Stimulated activated CD8-positive, alpha-beta memory T cell treated with anti-CD3 and anti-CD28 coated beads, Interleukin-15, amount 100 ng/mL, for 1 hour (primary cell): ENCODE data around the gene USP43.
"Not testable (repeated sequence)": the region's sequence is repeated elsewhere in the genome, so short reads cannot be mapped to it uniquely, and the experiment has no call there.

Source experiments
- DNase-seq: peaks from one replicate; pipeline ENCODE4 v3.0.0-alpha.2; 2020; ENCODE audit warnings: low read depth

The USP43 gene, protein sequence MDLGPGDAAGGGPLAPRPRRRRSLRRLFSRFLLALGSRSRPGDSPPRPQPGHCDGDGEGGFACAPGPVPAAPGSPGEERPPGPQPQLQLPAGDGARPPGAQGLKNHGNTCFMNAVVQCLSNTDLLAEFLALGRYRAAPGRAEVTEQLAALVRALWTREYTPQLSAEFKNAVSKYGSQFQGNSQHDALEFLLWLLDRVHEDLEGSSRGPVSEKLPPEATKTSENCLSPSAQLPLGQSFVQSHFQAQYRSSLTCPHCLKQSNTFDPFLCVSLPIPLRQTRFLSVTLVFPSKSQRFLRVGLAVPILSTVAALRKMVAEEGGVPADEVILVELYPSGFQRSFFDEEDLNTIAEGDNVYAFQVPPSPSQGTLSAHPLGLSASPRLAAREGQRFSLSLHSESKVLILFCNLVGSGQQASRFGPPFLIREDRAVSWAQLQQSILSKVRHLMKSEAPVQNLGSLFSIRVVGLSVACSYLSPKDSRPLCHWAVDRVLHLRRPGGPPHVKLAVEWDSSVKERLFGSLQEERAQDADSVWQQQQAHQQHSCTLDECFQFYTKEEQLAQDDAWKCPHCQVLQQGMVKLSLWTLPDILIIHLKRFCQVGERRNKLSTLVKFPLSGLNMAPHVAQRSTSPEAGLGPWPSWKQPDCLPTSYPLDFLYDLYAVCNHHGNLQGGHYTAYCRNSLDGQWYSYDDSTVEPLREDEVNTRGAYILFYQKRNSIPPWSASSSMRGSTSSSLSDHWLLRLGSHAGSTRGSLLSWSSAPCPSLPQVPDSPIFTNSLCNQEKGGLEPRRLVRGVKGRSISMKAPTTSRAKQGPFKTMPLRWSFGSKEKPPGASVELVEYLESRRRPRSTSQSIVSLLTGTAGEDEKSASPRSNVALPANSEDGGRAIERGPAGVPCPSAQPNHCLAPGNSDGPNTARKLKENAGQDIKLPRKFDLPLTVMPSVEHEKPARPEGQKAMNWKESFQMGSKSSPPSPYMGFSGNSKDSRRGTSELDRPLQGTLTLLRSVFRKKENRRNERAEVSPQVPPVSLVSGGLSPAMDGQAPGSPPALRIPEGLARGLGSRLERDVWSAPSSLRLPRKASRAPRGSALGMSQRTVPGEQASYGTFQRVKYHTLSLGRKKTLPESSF

DNA sequence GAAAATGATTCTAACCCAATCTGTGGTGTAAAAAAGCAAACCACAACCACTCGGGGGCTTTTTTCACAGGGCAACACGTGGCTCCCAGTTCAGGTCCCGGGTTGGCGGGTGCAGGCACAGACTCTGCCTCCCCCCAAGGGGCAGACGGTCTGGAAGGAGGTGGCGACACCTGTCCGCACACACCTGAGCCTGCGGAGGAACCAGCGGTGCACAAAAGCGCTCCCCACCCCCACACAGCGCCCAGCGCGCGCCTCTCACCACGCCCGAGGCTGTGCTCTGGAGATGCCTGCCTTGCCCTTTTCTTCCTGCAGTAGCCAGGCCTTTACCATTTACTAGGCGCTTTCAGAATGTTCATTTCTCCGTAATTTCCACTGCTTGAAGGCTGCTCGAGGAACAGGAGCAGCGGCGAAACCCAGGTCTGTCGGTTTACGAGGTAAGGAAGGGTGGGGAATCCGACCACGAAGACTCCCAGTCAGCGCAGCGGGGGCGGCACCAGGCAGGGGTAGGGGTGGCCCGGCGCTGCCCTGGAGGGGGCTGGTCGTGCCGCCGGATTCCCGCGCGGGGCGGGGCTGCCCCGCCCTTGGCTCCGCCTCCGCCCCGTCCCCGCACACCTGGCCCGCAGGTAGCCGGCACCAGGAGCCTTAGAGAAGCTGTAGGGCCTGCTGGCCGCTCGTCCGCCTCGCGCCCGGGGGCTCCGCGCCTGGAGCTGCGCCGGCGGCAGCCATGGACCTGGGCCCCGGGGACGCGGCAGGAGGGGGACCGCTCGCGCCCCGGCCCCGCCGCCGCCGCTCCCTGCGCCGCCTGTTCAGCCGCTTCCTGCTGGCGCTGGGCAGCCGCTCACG, at the start of gene USP43:
TSS of gene USP43 (plus strand) at position 608 of the 842 bp plus-strand sequence. CDS start at position 724, 116 bp downstream.
- DNase-seq = no peak

DNA sequence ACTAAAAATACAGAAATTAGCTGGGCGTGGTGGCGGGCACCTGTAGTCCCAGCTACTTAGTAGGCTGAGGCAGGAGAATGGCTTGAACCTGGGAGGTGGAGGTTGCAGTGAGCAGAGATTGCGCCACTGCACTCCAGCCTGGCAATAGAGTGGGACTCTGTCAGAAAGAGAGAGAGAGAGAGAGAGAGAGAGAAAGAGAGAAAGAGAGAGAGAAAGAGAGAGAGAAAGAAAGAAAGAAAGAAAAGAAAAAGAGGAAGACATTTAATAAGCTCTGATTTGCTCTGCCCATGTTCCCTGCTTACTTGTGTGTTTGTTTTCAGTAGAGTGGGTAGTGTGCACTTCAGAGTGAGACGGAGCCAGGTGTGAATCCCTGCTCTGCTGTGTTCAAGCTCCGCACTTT, 47.7 kb upstream of the USP43 start:
- DNase-seq = not testable (repeated sequence)

DNA sequence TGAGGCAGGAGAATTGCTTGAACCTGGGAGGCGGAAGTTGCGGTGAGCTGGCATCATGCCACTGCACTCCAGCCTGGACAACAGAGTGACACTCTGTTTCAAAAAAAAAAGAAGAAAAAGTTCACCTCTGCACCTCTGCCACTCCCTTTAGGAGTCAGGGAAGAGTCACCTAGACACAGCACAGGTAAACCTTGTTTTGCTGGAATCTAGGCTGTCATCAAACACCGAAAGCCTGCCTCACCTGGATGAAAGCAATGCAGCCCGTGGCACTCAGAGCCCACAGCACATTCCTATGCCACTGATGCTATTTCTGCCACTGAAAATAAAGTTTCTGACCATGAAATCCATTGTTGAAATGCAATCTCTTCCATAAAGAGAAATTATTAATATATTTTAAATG, 46.7 kb upstream of the USP43 start:
- no peak for DNase-seq

DNA sequence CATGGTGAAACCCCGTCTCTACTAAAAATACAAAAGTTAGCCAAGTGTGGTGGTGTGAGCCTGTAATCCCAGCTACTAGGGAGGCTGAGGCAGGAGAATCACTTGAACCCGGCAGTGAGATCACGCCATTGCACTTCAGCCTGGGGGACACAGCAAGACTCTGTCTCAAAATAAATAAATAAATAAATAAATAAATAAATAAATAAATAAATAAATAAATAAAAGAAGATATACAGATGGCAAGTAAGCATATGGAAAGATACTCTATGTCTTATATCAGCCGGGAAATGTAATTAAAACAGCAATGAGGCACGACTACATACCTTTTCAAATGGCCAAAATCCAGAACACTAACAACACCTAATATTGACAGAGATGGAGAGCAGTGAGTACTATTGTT, 40.7 kb upstream of the USP43 start:
- not testable (repeated sequence) for DNase-seq

DNA sequence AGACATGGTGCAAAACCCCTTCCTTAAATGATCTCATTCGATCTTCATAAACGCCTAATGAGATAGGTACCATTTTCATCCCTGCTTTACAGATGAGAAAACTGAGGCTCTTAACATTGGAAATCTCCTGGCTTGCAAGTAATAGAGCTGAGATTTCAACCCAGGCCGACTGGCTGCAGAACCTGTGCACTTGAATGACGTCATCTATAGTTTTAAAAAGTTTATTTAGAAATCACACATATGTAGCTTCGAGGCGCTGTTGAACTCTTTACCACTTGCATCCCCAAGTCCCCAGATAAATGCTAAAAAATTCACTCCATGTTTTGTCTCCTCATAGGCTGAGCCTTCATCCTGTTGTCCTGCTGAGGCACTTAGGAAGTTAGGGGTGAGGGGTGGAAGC, 38.9 kb upstream of the USP43 start:
- DNase-seq = no peak

DNA sequence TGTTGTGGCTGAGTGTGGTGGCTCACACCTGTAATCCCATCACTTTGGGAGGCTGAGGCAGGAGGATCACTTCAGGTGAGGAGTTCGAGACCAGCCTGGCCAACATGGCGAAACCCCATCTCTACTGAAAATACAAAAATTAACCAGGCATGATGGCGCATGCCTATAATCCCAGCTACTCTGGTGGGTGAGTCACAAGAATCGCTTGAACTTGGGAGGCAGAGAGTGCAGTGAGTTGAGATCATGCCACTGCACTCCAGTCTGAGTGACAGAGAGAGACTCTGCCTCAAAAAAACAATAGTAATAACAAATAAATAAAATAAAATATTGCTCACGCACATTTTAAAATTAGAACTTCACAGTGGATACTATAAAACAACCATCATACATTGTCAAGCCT, 38.3 kb upstream of the USP43 start:
- not testable (repeated sequence) for DNase-seq

DNA sequence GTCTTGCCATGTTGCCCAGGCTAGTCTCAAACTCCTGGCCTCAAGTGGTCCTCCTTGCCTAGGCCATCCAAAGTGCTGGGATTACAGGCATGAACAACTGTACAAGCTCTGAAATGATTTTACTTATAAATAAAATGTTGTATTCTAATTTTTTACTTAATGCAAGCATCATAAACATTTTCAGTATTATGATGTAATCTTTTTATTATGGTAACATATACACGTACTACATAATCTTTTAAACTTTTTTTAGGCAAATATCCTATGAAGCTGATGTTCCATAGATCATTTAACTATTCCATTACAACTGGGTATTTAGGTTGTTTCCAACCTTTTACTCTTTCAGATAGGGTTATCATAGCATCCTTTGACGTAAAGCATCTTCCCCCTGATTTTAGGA, 33.8 kb upstream of the USP43 start:
- DNase-seq = no peak

DNA sequence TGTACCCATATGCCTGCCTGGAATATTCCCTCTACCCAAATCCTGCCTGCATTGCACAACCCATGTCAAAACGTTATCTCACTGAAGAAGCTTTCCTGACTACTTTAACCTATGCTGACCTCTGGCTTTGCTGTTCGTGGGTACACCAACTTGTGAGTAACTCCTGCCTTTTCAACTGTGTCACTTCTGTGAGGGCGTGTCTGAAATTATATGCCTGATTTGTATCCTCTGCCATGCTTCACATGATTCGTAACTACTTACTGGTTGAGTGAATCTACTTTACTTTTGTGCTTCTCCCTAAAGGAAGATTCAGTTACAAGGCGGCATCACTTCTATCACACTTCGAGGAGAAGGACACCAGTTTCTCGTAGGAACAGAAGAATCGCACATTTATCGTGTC, 33.3 kb upstream of the USP43 start:
- DNase-seq = no peak

DNA sequence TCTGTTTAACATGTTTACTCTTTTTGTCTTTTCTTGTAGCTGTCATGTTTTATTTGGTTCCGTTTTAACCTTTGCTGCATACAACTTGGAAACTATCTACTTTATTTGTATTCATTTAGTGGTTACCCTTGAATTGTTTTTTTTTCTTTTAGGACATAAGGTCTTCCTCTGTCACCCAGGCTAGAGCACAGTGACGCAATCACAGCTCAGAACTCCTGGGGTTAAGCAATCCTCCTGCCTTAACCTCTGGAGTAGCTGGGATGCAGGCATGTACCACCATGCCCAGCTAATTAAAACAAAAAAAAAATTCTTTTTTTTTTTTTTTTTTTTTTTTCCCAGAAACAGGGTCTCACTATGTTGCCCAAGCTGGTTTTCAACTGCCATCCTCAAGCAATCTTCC, 29.8 kb upstream of the USP43 start:
- DNase-seq = no peak

DNA sequence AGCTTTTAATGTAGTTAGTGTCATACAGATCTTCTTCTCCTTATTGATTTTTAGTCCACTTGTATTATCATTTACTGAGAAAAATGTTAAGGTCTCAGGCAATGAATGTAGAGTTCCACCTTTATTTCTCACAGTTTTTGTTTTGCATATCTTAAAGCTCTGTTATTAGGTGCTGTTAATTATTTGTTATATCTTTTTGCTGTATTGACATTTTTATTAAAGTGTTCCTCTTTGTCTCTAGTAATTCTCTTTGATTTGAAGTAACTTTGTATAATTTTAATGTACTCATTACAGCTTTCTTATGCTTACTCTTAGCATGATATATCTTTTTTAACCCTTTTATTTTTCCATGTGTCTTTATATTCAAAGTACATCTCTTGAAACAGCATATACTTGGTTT, 22.4 kb upstream of the USP43 start:
- no peak for DNase-seq

DNA sequence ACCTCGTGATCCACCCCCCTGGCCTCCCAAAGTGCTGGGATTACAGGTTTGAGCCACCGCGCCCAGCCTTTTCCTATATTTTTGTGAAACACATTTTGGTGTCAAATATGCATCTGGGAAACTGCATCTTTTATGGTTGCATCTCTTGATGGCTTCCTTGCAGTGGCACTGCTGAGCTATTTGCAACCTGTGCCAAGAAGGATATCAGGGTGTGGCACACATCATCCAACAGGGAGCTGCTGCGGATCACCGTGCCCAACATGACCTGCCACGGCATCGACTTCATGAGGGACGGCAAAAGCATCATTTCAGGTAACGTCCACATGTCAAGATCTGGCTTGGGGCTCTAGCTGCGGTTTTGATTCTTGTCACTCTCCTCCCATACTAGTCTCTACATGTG, 16.8 kb upstream of the USP43 start:
- no peak for DNase-seq

DNA sequence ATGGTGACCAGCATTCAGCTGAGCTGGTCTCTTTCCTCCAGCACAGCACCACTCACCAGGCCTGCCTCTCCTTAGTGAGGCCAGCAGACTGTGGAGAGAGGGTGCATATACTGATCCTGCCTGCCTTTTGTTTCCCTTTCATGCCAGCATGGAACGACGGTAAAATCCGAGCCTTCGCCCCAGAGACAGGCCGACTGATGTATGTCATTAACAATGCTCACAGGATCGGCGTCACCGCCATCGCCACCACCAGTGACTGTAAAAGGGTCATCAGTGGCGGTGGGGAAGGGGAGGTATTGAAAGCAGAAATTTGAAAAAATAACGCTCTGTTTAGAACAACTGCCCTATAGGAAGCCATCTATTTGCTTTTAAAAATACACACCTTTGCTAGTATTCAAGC, 12.6 kb upstream of the USP43 start:
- no peak for DNase-seq

DNA sequence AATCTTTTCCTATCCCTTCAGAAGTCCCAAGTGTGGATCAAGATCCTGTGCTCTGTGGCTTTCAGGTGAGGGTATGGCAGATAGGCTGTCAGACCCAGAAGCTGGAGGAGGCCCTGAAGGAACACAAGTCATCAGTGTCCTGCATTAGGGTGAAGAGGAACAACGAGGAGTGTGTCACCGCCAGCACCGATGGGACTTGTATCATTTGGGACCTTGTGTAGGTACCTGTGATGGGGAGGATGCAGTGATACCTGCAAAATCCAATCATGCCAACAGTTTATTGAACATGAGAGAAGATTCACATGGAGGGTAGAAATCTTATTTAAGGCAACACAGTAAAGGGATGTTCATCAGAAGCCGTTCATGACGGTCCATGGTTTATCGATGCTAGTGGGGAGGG, 10.0 kb upstream of the USP43 start:
- no peak for DNase-seq

DNA sequence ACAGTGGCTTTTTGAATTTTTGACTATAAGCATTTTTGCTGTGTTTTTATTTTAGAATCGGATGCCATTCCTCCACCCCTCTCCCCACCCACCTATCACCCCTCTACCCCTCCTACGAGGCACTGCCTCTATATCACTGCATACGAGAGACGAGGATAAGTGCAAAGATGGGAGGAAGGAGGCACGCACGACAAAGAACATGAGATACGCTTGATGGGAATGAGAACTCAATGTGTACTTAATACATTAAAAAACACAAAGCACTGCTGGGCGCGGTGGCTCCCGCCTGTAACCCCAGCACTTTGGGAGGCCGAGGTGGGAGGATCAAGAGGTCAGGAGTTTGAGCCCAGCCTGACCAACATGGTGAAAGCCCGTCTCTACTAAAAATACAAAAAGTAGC, 8.8 kb upstream of the USP43 start:
- no peak for DNase-seq

DNA sequence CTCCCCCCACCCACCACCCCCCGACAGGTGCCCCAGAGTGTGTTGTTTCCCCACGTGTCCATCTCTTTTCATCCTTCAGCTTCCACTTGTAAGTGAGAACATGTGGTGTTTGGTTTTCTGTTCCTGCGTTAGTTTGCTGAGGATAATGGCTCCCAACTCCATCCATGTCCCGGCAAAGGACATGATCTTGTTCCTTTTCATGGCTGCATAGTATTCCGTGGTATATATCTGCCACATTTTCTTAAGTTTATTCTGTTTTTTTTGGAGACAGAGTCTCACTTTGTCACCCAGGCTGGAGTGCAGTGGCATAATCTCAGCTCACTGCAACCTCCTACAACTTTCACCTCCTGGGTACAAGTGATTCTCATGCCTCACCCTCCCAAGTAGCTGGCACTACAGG, 4.9 kb upstream of the USP43 start:
- DNase-seq = not testable (repeated sequence)

DNA sequence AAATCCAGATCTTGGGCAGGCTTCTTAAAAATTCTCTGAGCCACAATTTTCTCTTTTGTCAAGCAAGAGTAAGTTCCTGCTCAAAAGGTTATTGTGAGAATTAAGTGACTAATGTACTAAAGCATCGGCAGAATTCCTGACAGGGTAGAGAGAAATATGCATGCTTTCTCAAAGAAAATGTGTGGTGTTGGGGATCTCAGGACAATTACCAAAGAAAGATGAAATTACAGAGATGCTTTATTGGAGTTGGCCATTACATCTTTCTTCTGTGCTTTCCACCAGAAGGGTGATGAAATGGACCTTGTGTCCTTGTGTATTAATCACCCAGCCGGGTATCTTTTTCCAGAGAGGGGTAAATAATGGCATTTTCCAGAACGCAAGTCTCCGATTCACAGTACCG, 1.7 kb upstream of the USP43 start:
- DNase-seq = no peak

DNA sequence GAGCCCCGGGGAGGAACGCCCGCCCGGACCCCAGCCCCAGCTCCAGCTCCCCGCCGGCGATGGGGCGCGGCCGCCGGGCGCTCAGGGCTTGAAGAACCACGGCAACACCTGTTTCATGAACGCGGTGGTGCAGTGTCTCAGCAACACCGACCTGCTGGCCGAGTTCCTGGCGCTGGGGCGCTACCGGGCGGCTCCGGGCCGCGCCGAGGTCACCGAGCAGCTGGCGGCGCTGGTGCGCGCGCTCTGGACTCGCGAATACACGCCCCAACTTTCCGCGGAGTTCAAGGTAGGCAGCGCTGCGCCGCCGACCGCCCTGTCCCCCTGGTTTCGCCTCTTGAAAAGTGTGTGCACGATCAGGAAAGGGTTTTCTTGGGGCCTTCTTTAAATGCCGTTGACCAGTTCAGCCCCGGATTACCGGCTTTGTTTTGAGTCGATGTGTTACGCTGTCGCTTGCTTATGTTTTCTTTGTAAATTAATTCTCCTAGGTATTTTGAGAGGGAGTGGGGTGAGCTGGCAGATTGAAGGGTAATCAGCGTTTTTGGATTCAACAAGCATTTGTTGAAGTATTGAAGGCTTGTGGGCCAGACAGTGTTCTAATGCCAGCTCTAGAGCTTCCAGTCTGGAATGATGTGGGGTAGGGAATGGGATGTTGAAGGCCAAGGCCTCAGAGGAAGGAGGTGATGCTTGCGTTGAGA, 681 bp downstream of the USP43 start:
- no peak for DNase-seq

DNA sequence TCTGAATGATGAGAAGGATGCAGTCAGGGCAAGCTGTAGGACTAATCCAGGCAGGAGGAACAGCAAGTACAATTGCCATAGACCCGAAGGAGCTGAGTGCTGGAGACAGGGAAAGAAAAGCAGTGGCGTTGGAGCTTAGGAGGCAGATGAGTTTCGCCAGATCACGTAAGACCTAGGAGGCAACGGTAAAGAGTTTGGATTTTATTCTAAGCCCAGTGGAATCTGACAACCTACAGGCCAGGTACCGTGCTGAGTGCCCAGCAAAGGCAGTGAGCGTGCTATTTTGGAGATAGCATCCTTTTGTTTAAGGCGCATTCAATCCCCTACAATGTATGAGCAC, 1.2 kb downstream of the USP43 start:
- DNase-seq = no peak

DNA sequence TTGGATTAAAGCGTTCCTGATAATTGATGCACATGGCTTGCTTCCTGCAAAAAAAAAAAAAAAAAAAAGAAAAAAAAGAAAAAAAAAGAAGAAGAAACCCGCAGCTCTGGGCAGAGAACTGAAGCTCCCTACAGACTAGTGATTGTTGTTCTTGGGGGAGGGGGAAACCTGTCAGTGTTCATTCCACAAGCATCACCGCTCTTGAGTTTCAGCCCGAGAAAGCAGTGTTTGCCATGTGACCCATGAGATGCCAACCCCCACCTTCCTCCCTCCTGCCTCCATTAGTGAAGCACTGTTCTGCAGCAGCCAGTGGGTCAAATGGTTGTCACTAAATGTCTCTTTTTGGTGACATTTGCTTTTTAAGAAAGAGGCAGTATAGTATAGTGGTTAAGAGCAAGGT, 1.7 kb downstream of the USP43 start:
- no peak for DNase-seq

DNA sequence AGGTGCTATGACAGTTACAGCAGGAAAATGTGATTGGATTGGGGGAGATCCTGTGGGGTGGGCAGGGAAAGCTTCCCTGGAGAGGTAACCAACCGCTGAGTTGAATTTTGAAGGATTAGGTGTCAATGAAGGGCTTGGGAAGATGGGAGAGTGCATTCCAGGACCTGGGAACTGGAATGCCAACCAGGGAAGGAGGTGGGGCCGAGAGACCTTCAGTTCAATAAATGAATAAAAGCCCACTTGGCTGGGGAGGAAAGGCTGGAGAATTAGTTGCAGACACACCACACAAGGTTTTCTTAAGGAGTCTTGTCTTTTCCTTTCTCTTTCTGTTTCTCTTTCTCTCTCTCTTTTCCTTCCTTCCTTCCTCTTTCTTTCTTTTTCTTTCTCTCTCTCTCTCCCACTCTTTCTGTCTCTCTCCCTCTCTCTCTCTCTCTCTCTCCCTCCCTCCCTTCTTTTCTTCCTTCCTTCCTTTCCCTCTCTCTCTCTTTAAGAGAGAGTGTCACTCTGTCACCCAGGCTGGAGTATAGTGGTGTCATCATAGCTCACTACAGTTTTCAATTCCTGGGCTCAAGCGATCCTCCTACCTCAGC, 3.3 kb downstream of the USP43 start:
- no peak for DNase-seq

DNA sequence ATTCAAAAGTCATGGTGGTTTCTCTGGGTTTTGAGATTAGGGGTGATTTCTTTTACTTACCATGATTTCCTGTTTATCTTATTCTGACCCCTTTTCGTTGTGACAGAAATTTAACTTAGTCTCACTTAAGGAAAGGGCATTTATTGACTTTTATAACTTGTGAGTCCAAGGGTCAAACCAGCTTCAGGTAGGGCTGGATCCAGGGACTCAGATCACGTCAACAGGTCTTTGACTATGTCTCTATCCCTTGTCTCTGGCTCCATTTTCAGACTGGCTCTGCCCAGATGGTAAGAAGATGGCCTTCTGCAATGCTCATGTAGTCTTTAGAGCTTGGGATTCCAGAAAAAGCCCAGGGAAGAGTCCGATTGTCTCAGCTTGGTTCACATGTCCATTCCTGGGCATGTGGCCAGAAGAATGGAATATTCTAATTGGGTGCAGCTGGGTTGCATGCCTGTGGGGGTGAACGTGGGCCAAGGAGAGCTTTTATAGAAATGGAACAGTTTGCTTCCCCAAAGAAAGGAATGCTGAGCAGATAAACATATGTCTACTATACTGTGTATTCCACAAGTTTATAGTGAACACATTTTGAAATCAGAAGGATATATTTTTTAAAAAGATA, 13.4 kb downstream of the USP43 start:
- DNase-seq = no peak
